HG02870 (cell line): ENCODE results near the gene CACNA1S.

Source experiments
- ATAC-seq: cut with Tn5 transposase; IDR thresholded peaks from one replicate; pipeline ENCODE4 v1.9.1; 2021; ENCODE audit warnings: mild to moderate bottlenecking, moderate library complexity; ENCODE audit not compliant: unreplicated experiment

The CACNA1S gene

GRCh38 chr1:201068976-201069375 lies 43.2 kb downstream of the CACNA1S start:
- ATAC-seq = no peak

- ATAC-seq = no peak
These were observed 45.2 kb downstream of the CACNA1S start for GRCh38 chr1:201066986-201067385.

- ATAC-seq = no peak
These were observed 46.5 kb downstream of the CACNA1S start for GRCh38 chr1:201065686-201066085.

DNA sequence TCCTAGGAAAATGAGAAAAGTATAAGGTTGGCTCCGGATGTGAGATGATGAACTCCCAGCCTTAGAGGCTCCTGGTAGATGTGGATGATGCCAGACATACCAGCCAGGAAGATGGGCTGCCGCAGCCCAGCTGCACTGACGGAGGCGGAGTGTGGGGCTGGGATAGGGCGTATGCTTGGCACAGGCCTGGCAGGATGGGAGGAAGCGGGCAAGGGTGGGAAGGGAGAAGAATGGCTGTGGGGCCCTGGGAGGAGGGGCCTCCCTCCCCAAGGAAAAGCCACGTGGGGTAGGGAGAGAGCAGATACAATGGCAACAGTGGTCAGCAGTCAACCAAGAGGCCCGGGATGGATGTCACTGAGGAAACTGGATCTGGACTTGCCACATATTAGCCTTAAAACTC lies 47.4 kb downstream of the CACNA1S start:
- ATAC-seq = no peak

- no peak for ATAC-seq
These were observed 49.1 kb downstream of the CACNA1S start for GRCh38 chr1:201063145-201063544.

GRCh38 chr1:201062511-201063091 lies 49.6 kb downstream of the CACNA1S start:
- ATAC-seq = no peak

DNA sequence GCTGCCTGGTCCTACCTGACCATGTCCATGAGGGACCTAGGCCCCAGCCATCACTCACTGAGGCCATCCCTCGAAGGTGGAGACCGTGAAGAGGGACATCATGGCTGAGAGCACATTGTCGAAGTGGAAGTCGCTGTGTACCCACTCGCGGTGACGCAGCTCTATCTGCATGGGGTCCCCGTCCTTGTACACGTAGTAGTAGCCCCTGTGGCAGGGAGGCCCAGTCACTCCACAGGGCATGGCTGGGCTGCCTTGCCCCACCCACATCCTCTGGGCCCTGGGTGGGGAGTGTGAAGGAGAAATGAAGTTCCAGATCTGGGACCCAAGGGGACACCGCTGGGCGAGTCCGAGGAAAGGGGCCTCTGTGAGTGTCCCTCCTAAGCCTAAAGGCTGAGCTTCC lies 50.3 kb downstream of the CACNA1S start:
- no peak for ATAC-seq

DNA sequence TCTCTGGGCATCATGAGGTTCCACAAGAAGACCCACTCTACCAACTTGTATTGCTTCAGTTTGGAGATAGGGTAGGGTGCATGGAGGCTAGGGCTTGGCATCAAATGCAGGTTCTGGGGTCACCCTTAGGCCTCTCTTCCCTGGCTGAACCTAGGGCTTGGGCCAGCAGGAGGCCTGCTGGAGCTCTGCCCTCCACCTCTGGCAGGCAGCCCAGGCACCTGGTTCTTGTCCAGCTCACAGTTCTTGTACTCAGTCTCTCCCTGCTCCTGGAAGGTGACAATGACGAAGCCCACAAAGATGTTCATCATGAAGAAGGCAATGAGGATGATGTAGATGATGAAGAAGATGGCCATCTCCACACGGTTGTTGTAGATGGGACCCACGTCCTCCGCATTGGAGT lies 51.2 kb downstream of the CACNA1S start:
- ATAC-seq = no peak

GRCh38 chr1:201060586-201060985 lies 51.6 kb downstream of the CACNA1S start:
- no peak for ATAC-seq

DNA sequence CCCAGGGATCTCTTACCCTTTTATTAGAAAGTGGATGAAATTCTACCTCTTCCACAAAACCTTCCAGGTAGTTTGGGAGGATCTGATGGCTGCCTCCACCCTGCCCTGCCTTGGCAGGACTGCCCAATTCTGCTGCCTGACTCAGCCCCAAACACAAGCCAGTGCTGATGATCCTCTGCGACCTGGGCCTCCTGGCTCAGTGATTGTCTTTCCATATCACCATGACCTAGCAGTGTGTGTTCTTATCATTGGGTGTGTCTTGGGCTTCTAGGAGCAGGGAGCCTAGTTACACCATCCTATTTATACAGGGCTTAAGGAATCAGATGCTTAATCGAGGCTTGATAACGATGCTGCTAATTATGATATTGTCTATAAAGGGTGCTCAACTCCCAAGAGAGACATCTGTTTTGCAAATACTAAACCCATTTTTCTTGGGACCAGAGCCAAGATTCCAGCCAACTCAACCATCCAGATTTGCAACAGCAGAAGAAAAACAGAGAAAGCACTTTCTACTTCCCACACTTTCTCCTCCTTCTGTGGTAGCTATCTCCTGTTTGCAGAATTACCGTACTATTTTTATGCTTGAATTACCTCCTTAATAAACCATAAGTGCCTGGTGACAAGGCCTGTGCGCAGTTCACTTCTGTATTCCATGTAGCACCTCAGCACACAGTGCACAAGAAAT lies 52.2 kb downstream of the CACNA1S start:
- ATAC-seq = no peak

DNA sequence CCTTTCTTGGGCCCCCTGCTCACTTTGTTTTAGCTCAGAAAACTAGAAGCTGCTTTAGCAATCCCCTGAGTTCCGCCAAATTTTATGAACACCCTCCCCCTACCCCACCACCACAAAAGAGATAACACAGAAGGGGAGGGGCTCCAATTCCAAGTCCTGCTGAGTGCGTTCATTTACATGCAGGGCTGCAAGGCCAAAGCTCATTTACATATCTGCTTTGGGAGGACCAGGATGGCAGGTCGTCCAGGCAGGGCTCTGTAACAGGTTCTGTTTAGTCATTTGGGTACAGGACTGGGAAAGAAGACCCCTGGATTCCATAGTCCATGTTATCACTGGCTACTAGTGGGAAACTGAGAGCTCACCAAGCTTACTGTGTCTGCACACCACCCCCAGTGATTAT lies 52.8 kb downstream of the CACNA1S start:
- no peak for ATAC-seq

- no peak for ATAC-seq
These were observed 58.1 kb downstream of the CACNA1S start for GRCh38 chr1:201054091-201054543.

- no peak for ATAC-seq
These were observed 58.9 kb downstream of the CACNA1S start for GRCh38 chr1:201053155-201053860.

DNA sequence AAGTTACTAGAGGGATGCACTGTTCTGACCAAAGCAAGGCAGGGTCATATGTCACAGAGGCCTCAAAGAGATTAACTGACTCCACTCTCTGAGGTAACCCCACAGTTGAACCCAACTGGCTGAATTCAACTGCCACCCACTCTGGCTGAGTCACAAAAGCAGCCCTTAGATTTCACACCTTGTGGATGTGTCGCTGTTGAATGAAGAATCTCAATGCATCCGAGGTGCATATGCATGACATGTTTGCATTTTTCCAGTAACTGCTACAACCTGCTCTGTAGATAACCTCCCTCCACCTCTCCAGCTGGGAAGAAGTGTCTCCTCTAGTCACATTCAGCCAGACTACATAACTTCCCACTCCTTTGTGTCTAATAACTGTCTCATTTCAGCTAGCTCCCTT lies 60.8 kb downstream of the CACNA1S start:
- no peak for ATAC-seq

DNA sequence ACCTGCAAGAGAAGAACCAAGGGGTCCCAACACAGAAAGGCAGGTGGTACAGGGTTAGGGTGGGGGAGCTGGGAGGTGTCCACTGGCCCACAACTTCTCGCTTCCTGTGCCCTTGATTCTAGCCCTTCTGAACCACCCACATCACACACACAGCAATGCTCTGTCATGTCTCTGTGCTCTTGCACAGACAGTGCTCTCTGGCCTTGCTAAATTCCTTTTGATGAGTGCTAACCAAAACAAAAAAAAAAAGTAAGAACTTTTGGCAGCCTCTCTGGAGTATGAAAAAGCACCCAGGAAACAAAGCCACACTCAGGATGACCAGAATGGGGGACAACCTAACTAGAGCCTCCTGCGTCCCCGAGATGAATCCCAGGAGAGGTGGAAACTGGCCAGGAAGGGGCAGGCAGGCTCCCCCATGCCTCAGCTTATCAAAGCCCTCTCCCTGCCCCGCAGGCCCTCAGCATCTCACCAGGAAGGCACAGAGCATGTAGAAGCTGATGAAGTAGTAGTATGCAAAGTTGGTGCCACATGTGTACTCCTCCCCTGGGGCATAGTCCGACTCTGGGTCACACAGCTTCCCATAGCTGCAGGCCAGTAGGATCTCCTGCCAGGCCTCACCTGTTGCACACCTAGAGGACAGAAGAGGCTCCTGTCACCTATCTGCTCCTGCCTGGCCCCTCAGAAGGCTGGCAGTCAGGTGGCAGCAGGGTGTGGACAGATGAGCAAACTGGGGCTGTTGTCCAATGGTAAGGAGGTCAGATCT lies 61.5 kb downstream of the CACNA1S start:
- ATAC-seq = no peak

DNA sequence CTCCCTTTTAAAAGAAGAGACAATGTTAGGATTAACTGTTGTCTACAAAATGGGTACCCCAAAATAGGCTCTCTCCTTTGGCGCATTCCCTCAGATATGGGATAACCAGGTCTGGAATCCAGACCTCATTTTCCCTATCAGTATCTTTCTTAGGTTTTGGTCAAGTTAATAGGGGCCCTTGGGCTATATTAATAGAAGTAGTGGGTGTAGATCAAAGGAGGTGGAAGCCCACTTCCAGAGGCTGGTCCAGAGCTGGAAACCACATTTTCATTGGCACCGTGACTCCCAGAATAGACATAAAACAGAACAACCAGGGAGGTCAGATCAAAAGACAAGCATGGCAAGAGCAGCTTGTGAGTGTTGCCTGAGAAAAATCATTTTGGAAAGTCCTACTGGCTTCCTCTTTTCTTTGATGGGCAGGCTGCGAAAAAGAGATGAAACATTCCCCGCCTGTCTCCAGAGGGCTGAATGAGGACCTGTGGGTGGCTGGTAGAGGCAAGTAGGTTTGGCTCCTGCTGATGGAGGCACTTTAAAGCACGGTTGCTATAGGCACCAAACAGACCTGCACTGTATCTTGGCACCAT lies 62.9 kb downstream of the CACNA1S start:
- no peak for ATAC-seq

DNA sequence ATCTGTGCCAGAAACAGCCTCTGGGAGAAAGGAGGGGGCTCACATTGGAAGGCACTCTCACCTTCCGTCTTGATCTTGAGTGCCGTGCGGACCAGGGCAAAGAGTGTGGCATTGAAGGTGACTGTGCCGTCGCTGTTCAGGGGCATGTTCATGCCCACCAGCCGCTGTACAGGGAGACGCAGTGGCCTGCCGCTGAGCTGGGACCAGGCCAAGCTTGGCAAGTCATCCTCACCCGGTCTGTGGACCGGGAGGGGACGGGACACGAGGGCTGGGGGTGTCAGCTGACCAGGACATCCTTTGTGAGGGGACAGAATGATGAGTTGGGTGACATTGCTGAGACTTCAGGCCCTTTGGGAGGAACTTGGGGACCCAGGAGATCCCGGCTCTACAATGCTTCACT lies 63.7 kb downstream of the CACNA1S start:
- ATAC-seq = no peak

- no peak for ATAC-seq
These were observed 68.1 kb downstream of the CACNA1S start for GRCh38 chr1:201044119-201044518.

- peak; percentile 61 for ATAC-seq
These were observed 69.3 kb downstream of the CACNA1S start for GRCh38 chr1:201042779-201043461.

DNA sequence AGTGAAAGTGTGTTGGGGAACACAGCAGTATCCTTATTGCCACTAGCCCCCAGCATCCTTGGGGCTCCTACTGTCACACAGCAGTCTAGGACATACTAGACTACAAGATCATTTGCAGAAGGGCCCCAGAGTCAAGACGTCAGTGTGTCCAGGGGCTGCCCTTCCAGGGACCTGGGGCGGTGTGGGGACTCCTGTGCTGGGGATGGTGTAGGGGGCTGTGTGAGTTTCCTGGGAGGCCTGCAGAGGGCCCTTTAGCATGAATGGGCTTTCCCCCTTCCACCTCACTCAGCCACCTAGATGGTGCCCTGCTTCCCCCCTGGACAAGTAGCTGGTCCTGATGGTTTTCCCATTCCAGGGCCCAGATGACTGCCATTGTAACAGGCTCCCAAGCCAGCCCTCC lies 71.2 kb downstream of the CACNA1S start:
- ATAC-seq = no peak

GRCh38 chr1:201039876-201040275 lies 72.3 kb downstream of the CACNA1S start:
- ATAC-seq = no peak
